NCI-H1436 treated with DMSO at 0.1 percent for 48 hours (cell line): ENCODE measurements around the gene ABR.
"Not testable (repeated sequence)": the region's sequence is repeated elsewhere in the genome, so short reads cannot be mapped to it uniquely, and the experiment has no call there.

Experiments
- DNase-seq: peaks from one replicate; lab custom pipeline; 2025; lab: John Stamatoyannopoulos, UW

Gene ABR

DNA sequence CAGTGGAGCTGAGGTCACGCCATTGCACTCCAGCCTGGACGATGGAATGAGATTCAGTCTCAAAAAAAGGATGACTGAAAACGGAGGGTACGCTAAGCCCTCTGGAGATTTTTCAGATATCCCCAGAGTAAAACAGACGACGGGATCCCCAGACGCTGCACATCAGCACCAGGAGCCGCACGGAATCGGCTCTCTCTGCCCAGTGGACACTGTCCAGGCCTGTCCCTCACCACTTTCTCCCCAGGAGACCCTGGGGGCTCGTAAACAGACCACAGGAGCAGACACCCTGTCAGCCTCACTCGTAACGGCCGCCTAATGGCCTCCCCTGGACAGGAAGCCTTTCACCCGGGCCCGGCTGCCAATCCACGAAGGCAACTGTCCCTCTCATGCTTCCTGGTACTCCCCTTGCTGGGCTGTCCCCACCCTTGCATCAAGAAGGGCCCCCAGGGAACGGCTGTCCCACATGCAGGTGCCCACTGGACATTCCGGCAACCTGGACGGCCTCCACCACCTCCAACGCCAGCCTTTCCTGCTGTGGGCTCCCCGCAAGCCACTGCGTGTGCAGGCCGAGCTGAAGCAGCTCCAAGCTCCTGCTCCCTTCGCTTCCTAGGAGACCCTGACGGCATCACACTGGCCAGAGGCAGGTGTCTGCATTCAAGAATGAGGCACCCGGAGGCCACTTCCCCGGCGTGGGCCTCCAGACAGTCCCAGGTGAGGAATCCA, 108.5 kb downstream of the ABR start:
- no peak for DNase-seq

DNA sequence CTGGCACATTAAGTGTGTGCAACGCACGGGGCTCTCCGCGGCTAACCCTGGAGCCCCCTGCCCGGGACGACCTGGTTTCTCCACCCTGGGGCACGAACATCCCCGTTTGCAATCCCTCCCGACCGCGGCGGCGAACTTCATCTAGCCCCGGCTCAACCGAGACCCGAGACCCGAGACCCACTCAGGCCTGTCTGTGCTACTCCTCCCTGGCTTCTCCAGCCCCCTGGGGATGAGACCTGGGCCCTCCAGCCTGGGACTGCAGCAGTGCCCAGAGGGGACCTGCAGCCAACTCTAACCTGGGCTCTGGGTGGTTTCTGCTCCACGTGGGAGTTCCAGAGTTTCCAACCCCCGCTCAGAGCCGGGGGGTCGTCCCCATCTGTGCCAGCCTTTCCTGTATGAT, 109.4 kb downstream of the ABR start:
- DNase-seq = no peak

DNA sequence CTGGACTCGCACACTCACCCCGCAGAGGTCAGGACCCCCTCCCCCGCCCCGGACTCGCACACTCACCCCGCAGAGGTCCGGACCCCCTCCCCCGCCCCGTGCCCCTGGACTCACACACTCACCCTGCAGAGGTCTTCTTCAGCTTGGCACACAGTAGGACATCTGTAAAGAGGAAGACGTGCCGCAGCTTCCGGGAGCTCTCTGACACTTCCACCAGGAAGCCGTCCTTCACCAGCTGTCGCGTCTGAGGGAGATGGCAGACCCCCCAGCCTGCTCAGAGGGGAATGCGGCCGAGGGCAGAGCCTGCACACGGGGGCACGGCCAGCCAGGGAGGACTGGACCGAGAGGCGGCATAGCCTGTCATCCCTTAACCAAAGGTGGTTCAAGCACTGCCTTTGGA, 109.9 kb downstream of the ABR start:
- no peak for DNase-seq

DNA sequence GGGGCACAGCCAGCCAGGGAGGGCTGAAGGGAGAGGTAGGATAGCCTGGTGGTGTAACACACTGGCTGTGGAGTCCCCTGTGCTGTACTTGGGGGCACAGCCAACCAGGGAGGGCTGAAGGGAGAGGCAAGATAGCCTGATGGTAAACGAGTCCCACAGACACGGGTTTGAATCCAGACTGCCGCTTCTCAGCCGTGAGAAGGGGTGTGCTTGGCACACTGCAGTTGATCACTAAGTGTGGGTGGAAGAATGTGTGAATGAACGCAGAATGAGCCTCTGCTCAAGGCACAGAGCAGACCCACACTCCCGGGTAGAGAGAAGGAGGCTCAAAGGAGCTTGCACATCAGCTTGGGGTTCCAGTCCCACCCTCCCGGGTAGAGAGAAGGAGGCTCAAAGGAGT, 111.4 kb downstream of the ABR start:
- no peak for DNase-seq

DNA sequence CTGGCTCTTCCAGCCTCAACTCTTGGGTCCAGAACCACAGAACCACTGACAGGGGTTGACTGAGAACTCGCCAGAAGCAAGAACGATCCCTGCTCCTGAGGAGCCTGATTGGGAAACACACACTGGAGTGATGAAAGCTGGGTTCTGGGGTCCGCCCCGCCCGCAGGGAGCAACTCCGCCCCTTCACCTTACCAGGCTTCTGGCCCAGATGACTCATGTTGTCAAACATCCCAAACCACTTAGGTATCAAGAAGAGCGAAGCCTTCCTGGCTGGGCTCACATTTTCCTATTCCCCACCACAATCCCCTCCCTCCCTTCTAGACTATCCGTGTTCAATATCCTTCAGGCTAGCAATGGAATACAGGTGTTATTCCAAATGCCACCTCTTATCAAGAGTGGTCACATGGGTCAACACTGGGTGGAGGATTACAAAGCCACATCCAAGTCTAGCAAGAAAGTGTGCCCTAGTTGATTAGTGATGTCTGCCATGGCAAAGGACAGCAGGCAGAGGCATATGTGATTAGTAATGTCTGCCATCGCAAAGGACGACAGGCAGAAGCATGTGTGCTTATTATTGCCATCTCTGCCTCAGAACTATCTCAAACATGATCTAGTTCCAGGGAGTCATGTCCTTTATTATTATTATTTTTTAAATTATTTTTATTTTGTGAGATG, 112.4 kb downstream of the ABR start:
- no peak for DNase-seq

DNA sequence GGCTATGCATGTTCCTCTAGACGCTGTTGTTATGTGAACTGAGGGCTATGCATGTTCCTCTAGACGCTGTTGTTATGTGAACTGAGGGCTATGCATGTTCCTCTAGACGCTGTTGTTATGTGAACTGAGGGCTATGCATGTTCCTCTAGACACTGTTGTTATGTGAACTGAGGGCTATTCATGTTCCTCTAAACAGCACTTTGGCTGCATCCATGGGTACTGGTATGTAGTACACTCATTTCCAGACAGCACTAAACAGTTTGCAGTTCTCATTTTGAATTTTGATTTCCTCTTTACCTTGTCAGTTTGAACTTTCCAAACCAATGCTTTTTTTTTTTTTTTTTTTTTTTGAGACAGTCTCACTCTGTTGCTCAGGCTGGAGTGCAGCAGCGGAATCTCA, 114.4 kb downstream of the ABR start:
- not testable (repeated sequence) for DNase-seq

DNA sequence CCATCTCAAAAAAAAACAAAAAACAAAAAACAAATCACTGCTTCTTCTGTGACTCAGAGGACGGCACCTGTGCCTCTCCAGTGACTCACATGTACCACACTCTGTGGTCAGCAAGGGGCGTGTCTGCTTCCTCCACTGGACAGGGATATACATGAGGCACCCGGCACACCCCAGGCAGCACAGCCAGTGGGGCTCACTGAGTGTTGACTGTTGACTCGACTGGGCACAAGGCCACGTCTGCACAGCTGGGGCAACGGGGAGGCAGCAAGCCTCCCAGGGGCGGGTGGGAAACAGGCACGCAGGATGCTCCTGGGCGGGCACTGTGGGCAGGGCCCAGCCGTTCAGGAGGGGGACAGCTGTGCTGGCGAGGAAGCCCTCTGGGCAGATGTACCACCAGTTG, 118.8 kb downstream of the ABR start:
- no peak for DNase-seq

DNA sequence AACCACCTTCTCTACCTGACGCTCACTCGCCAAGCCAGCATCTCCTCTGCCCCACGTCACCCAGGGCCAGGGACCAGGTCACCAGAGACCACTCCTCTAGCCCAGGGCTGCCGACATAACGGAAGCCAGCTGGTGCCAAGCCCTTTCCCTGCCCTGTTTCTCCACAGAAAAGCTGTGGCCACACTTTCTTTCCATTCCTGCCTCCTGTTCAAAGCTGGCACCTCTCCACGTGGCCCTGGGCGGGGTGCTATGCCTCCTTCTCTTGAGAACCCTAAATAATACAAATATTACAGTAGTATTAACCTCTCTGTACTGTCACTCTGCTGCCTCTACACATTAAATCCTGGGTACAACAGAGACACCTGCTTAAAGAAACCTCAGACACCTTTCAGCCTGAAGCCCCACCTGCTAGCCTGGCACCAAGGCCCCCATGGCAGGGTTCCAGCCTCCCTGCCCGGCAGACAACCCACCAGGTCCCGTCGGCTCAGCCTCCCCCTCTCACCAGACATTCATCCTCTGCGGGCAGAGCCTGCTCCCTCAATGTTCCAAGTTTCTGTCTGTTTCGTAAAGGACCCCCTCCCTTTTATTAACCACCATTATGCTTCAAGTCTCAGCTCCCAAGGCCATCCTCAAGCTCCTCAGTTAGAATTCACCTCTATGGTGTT, 120.5 kb downstream of the ABR start:
- no peak for DNase-seq

DNA sequence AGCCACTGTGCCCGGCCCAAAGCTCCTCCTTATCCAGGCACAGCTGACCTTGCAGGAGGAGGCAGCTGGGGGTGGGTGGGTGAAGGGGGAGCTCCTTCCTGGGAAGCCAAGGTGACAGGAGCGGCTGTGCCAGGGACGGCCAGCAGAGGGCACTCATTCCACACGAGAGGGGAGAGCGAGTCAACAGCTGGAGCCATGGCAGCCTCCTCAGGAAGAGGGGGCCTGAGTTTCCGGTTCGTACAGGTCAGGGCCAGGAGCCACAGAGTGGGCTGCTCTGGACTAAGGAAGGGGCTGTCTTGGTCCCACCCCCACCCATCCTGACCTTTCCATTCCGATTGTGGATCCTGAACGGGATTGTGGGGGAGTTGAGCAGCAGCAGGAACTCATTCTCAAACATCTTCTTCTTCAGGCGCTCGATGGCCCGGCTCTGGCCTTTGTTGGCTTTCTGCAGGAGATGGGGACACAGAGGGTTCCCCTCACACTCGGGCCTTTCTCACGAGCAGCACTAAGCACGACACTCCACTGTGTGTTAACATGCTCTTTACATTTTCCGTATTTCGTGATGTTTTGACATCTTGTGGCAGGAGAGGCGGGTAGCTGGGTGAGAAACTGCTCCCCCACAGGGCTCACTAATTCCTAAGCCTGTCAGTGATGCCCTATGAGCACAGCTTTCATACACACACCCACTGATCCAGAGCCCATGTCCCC, 121.2 kb downstream of the ABR start:
- no peak for DNase-seq

DNA sequence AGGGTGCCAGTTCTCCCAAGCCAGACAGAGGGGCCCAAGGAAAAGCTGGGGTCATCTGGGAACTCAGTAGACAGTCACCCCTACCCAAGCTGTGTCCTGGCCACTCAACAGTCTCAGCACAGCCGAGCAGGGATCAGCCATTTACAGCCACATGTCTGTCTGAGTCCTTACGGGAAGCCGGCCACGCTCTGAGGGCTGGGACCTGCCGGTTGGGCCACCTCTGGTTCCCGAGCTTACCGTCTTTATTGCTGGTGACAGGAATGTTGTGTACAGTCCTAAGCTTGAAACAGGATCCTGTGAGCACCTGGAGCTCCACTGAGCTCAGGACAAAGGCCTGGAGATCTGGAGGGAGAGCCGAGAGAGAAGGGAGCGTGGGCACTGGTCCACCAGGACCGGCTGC, 123.0 kb downstream of the ABR start:
- DNase-seq = no peak

DNA sequence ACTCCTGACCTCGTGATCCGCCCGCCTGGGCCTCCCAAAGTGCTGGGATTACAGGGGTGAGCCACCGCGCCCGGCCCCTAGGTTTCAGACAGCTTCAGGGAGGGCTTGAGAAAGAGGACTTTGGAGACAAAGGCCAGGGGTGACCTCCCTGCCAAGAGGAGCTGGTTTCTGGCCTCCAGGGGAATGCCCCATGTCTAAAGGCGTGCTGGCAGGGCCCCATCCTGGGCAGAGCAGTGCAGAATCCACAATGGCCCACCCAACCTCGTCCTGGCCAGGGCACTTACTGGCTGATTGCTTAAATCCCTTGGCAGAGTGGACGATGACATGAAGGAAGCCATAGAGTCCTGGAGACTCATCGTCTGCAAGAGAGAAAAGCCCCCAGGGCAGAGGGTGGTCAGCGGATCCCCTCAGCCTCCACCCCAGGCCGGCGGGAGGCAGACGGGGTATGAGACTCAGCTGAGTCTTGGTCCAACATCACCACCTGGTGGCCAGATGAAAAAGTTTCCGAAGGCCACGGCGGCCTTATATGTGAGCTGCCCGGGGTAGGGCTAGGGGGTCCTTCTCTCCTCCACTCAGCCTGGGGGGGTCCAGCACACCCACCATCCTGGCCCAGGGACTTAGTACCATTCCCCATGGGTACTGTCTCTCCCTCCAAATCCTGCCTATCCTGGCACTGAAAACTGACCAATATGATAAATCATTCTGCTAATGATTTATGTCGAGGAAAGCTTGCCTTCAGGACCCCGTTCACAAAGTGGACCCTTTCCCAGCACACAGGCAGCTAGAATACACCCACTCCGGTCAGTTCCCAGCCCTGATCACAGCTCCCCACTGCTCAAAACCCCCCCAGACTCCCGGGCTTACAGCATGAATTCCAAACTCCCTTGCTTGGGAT, 123.8 kb downstream of the ABR start:
- no peak for DNase-seq

DNA sequence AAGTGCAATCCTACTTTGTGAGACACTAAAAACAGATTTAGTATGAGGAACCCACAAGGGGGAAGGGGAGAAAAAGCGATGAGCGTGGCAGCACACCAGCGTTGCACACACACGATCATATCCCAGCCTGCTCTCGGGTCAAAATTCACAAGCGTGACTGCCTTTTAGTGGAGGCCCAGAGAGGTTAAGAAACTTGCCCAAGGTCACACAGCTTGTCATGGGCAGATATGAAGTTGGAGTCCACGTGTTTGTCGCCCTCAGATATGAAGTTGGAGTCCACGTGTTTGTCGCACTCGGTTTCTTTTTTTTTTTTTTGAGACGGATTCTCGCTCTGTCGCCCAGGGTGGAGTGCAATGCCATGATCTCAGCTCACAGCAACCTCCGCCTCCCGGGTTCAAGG, 124.5 kb downstream of the ABR start:
- no peak for DNase-seq

DNA sequence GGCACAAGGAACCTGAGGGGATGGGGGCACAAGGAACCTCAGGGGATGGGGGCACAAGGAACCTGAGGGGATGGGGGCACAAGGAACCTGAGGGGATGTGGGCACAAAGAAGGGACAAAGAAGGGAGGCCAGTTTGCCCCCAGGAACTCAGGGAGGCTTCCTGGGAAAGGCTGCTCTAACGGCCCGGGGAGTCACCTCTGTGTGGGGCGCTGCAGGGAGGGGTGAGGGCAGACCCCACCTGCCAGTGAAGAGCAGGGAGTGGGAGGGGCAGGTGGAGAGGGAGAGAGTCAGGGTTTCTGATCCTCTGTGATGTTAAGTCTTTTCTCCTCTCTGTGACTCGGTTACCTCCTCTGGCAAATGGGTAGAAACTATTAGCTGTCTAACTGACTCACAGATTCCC, 125.1 kb downstream of the ABR start:
- no peak for DNase-seq

DNA sequence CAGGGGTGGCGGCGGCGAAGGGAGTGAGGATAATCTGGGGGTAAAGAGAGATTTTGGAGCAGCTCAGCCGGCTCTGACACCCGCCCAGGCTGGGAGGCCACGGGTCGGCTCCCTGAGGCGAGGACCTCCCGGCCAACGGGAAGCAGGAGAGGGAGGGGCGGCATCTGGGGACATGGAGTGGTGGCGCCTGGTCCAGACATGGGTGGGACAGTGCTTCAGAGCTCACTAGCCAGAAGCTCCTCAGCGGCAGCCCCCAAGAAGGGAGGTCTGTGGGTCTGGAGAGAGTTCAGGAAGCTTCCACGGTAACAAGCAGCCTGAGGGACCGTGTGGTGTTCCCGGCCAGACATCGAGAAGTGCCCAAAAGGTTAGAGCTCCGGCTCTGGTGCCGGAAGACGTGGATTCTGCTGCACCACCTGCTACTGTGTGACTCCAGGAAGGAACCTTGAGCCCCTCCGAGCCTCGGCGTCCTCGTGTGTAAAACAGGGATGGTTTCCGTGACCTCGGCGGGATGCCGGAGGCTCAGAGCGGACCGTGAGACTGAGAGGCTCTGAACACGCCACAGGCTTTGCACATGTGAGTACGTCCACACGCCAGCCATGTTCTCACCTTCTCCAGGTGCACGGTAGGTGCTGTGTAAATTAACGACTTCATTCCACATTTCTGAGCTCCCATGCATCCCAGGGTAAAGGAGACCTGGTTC, 126.0 kb downstream of the ABR start:
- DNase-seq = no peak

DNA sequence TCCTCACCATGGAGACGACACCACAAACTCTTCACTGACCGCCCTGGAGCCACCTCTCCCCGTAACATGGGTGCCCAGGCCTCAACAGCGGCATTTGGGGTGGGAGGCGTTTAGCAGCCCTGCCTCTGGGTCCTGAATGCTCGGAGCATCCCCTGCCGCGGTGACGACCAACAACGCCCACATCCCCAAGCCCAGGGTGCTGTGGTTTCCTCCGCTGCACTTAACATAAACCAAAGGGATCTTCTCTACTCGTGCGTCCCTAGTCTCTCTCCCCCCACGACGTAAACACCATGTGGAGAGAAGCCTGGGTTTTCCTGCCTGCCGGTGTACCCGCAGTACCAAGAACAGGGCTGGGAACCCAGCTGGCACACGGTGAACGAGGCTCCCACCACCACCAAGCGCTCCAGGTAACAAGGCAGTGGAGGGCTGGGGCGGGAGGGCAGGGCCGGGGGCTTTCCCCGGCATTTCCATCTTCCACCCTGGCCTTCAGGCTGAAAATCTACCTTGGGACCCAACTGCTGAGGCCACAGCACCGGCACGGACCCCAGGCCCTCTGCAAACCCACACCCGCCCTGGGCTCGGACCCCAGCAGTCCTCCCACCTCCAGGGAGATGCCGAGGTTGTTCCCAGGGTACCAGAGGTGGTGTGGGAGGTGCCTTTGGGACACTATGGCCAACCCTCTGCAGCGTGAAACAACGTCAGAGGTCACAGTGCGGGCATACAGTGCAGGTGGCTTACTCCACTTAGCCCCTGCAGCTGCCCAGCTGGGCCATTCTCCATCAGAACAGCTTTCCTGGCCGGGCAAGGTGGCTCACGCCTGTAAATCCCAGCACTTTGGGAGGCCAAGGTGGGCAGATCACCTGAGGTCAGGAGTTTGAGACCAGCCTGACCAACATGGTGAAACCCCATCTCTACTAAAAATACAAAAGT, 128.5 kb downstream of the ABR start:
- no peak for DNase-seq

DNA sequence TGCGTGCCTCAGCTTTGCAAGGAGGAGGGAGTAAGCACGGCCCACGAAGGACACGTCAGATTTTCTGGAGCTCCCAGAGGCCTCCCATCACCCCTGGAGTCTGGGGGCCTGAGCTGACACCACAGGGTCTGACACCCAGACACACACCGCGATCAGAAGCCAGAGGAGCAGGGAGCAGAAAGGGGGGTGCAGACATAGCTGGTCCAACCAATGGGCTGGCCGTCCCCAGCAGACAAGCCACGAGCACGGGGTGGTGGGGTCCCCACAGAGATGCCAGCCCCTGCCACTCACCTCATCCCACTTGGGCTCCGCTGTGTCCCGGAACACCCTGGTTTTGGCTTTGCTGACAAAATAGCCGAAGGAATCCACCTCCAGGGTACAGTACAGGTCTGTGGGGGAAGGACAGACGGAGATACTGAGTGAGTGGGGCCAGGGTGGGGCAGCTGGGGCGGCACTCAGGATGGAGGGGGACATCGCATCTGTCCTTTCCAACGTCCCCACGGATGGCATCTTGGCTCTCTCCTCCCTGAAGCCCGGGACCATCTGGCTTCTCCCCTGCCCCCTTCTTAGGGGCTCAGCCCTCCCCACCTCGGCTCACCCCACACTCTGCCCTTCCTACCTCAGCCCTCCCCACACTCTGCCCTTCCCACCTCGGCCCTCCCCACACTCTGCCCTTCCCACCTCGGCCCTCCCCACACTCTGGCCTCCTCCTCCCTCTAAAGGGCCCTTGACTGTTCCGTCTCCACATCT, 129.4 kb downstream of the ABR start:
- DNase-seq = no peak

DNA sequence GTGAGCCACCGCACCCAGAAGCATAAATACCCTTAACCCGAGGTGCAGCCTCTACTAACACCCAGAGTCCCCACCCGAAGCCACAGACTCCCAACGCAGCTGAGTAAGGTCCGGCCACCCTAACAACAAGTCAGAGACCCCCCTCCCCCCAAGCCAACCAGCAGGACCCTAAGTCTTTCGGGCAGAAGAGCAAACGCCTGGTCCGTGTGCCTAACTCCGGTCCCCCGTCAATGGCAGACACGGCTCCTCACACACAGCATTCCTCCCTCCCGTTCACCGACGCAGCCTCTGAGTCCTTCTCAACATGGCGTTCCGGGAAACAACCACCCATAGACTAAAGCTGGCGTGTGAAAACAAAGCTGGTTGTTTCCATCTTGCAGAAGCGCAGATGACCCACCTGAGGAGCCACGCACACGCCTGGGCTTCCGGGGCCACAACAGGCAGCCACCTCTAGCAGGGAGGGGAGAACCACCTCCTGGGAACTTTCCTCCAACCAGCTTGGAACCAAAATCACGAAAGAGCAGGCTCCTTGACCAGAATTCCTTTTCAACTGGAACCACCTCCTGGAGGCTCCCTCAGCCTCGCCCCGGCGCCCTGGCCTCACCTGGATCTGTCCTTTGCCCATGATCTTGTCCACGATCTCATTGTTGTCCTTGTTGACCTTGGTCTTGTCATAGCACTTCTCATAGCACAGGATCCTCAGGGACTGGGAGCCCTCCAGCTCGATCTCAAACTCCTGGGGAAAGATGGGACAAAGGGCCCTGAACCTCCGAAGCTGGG, 130.1 kb downstream of the ABR start:
- no peak for DNase-seq

DNA sequence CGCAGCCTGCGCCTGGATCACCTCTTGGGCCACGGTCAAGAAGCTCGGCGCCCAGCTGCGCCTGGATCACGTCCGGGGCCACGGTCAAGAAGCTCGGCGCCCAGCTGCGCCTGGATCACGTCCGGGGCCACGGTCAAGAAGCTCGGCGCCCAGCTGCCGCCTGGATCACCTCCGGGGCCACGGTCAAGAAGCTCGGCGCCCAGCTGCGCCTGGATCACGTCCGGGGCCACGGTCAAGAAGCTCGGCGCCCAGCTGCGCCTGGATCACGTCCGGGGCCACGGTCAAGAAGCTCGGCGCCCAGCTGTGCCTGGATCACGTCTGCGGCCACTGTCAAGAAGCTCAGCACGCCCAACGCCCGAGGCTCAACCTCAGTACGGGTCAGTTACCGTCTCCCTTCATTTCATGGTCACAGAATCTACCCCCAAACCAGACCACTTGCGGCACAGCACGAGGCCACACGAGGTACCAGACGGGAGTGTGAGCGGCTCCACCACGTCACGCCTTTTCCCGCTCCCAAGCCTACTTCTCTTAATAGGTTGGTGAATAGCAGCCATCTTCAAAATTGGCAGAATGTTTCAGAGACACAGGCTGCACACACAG, 131.2 kb downstream of the ABR start:
- DNase-seq = not testable (repeated sequence)
